Body of pancreas (tissue), 4 donors: ENCODE measurements around the gene HNRNPC.

Experiments
- POLR2A ChIP-seq, 3 donors: fragments of 450-650 bp; IDR thresholded peaks; one replicate each; pipeline ENCODE4 v1.6.1; 2016; ENCODE audit warnings: antibody characterized with exemption in 3 of 3, mild to moderate bottlenecking in 2 of 3
- TF ChIP-seq, protein P1 (sequence below), 7 experiments: fragments of 450-650 bp in 4 of 7; fragments of 200-600 bp in 3 of 7; sonication (generic) in 3 of 7; IDR thresholded peaks; one replicate each; pipeline ENCODE4 v1.5.1; 2016 to 2019; ENCODE audit warnings: antibody characterized with exemption in 7 of 7

DNA sequence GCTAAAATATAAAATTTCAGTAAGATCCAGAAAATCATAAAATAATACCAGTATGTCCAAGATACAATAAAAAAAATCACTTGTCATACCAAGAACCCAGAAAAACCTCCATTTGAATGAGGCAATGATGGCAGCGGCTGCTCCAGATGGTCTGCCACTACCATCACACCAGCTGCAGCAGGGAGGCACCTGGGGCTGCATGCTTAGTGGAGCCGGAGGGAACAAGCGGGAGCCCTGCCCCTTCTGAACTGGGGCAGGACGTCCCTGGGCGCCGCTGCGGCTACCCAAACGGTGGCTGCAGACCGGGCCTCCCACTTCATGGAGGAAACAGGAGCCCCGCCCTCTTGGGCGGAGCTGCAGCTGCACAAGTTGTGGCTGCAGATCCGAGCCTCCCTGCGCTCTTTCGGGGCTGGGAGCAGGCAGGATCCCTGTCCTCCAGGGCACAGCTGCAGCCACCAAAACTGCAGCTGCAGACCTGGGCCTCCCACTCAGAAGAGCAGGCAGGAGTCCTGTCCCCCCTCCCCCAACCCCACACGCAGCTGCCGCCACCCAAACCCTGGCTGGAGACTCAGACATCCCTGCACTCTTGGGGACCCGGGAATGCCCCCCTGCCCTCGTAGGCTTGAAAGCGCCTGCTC, 77.3 kb downstream of the HNRNPC start:
- TF ChIP-seq POLR2A (IDR thresholded peaks at IDR 0.05), result no peak
- TF ChIP-seq, protein P1, sequence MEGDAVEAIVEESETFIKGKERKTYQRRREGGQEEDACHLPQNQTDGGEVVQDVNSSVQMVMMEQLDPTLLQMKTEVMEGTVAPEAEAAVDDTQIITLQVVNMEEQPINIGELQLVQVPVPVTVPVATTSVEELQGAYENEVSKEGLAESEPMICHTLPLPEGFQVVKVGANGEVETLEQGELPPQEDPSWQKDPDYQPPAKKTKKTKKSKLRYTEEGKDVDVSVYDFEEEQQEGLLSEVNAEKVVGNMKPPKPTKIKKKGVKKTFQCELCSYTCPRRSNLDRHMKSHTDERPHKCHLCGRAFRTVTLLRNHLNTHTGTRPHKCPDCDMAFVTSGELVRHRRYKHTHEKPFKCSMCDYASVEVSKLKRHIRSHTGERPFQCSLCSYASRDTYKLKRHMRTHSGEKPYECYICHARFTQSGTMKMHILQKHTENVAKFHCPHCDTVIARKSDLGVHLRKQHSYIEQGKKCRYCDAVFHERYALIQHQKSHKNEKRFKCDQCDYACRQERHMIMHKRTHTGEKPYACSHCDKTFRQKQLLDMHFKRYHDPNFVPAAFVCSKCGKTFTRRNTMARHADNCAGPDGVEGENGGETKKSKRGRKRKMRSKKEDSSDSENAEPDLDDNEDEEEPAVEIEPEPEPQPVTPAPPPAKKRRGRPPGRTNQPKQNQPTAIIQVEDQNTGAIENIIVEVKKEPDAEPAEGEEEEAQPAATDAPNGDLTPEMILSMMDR (IDR thresholded peaks at IDR 0.05), result no peak
